NCI-H510A treated with DMSO at 0.1 percent for 48 hours (cell line): ENCODE data around the gene MTCH1.

Source experiments
- DNase-seq: peaks from one replicate; lab custom pipeline; 2025; lab: John Stamatoyannopoulos, UW

The MTCH1 gene

GRCh38 chr6:36985808-36986703, at the start of gene MTCH1:
Gene MTCH1, minus strand, starts transcription at chr6:36986196. Its CDS starts 23 bp downstream, at chr6:36986173.
- DNase-seq, result peak; percentile 91

GRCh38 chr6:37033819-37034795, 48.1 kb upstream of the MTCH1 start:
- no peak for DNase-seq

- DNase-seq, result no peak
Observed at GRCh38 chr6:37033255-37033654, 47.3 kb upstream of the MTCH1 start.

GRCh38 chr6:37032239-37032638, 46.2 kb upstream of the MTCH1 start:
- DNase-seq, result no peak

- DNase-seq, result no peak
Observed at GRCh38 chr6:37030599-37030998, 44.6 kb upstream of the MTCH1 start.

- DNase-seq, result no peak
Observed at GRCh38 chr6:37029249-37029971, 43.4 kb upstream of the MTCH1 start.

GRCh38 chr6:37027811-37028469, 41.9 kb upstream of the MTCH1 start:
- no peak for DNase-seq

- DNase-seq, result no peak
Observed at GRCh38 chr6:37027036-37027720, 41.2 kb upstream of the MTCH1 start.

- DNase-seq, result no peak
Observed at GRCh38 chr6:37025621-37026466, 39.8 kb upstream of the MTCH1 start.

- no peak for DNase-seq
Observed at GRCh38 chr6:37024656-37025337, 38.8 kb upstream of the MTCH1 start.

GRCh38 chr6:37022135-37022863, 36.3 kb upstream of the MTCH1 start:
- no peak for DNase-seq

- DNase-seq, result no peak
Observed at GRCh38 chr6:37021356-37022129, 35.5 kb upstream of the MTCH1 start.

GRCh38 chr6:37020812-37021211, 34.8 kb upstream of the MTCH1 start:
- DNase-seq, result no peak

GRCh38 chr6:37020381-37020780, 34.4 kb upstream of the MTCH1 start:
- peak; percentile 80 for DNase-seq

GRCh38 chr6:37019065-37019450, 33.1 kb upstream of the MTCH1 start:
- peak; percentile 70 for DNase-seq

GRCh38 chr6:37018198-37019064, 32.4 kb upstream of the MTCH1 start:
- DNase-seq, result peak; percentile 98
